GM18909 (cell line): ENCODE measurements around the gene ADAMTSL2.

ENCODE experiments used
- ATAC-seq: cut with Tn5 transposase; IDR thresholded peaks from one replicate; pipeline ENCODE4 v1.9.1; 2021; ENCODE audit warnings: mild to moderate bottlenecking; ENCODE audit not compliant: unreplicated experiment, poor library complexity

The ADAMTSL2 gene

DNA sequence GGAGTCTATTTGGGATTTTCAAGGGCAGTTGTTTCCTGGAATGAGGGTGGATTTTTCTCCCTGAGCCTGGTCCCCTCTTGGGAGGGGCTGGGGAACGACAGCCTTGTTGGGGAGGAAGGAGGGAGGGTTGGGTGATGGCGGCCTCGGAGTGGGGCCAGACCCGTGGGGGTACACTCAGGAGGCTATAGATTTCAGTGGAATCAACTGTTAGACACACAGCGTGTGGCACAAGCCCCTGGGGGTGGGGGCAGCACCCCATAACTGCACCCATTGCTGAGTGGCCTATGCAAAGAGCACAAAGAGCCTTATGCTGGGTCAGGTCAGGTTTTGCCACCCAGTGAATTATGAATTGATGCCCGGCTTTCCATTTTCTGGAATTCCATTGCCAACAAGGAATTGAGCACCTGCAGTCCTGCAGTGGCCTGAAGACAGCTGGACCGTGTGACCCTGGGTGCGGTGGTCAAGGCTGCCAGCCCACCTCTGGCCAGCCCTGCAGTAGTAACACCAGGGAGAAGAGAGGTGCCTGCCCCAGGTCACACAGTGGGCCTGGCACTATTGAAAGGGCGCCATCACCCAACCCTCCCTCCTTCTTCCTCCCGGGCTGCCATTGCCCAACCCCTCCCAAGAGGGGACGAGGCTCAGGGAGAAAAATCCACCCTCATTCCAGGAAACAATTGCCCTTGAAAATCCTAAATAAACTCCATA is 18.1 kb upstream of the ADAMTSL2 start:
- ATAC-seq: no peak

DNA sequence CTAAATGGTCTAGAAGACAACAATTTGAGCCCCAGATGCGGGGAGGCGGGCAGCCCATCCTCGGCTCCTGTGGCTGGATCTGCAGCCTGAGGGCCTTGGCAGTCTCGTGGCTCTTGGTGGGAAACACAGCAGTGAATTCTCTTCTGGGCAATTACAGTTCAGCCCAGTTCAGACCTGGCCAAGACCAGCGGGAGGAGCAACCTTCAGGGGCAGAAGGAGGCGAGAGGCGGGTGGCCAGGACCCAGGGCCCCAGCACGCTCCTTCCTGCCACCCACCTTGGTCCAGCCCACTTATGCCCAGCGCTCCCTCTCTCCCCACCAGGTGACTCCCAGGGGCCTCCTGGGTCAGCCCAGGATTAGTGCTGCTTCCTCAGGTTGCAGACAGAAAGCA is 17.5 kb upstream of the ADAMTSL2 start:
- no peak for ATAC-seq

DNA sequence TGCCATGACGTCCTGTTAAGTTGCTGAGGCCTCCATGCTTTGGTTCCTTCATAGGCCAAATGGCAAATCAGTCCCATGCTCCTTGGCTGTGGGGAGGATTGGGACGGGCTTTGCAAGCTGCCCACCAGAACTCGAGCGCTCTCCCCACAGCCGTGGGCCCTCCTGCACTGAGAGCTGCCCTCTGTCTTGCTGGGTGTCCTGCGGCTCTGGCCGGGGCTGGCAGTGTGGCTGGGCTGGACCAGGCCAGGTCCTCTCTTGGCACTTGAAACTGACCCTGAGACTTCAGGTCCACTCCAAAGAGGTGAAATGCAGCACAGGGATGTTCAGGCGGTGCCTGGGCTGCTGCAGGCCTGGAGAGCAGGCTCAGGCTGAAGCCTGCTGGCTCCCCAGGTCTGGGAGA is 16.8 kb upstream of the ADAMTSL2 start:
- no peak for ATAC-seq

DNA sequence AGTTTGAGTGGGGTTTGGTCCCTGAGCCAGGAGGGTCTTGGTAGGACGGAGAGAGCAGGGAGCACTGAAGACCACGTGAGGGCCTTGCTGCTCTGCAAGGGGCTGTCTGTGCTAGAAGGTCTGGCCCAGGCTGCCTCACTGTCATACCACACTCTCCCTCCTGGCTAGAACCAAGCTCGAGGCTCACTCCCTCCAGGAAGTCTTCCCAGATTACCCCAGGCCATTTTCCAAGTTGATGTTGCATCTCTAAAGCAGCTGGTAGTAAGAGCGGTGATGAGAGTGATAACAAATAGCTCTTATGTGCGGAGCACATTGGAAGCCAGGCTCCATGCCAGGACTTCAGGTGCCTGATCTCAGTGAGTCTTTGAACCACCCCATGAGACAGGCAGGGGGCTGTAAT is 16.3 kb upstream of the ADAMTSL2 start:
- no peak for ATAC-seq

DNA sequence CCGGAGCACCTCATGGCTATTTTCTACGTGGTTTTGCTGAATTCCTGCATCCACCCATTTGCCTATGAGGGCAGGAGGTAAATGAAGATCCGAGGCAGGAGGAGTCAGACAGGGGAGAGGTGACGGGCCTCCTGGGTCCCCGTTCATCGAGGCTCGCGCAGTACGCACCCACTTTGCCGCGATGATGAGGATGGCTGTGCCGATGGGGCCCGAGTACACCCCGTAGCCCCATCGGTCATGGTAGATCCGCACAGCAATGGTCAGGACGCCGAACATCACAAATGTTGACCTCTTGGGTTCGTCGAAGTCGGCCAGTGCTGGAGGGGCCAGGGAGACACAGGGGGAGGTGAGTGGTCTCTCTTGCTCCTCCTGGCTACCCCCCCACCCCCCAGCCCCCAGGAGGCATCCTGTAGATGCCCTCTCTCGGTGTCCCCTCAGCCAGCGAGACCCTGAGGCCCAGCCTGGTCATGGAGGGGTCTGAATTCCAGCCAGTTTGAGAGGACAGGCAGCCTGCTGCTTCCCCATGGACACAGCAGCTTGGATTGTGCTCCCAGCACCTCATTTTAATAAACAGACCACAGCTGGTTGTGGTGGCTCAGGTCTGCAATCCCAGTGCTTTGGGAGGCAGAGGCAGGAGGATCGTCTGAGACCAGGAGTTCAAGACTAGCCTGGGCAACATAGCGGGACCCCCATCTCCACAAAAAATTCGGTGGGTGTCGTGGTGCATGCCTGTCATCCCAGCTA is 15.6 kb upstream of the ADAMTSL2 start:
- ATAC-seq: no peak

DNA sequence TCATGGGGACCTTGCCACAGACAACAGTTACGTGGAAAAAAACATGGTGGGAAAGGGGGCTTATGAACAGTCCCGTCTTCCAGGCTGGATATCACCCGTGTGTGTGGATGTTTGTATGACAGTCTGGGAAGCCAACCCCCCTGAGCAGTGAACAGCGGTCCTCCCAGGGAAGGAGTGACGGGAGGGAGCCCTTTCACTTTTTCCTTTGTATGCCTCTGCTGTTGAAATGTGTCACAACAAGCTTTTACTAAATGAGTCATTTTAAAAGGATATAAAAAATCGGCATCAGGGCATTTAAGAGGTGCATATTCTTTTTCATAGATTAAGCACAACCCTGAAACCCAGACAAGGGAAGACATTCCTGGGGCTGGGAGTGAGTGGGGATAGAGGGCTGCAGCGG is 14.8 kb upstream of the ADAMTSL2 start:
- no peak for ATAC-seq

DNA sequence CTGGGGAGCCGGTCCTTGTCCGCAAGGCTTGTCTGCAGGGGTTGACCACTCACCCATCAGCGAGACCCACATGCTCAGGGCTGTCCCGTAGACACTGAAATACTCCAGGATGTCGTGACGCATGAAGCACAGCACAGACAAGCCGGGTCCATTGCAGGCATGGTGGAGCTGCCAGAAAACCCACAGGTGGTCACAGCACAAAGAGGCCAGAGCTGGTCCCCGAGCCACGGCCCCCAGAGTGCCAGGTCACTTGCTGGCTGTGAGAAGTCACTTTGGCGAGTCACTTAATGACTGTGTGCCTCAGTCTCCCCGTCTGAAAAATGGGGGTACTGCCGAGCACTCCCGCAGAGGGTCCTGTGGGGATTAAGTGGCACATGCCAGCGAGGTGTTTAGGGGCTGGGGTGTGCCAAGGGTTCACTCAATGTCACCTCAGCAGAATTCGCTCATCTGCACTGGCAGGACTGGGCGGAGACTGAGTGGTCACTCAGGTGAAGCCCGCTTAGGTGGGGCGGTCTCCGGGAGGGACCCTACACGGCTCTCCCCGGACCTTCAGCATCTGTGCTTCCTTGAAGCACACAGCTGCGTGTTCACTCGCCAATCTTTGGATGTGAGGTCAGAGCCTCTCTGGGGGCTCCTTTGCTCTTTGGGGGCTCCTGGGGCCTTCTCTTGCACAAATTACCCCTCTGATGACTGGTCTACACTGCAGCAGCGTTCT is 14.2 kb upstream of the ADAMTSL2 start:
- no peak for ATAC-seq

DNA sequence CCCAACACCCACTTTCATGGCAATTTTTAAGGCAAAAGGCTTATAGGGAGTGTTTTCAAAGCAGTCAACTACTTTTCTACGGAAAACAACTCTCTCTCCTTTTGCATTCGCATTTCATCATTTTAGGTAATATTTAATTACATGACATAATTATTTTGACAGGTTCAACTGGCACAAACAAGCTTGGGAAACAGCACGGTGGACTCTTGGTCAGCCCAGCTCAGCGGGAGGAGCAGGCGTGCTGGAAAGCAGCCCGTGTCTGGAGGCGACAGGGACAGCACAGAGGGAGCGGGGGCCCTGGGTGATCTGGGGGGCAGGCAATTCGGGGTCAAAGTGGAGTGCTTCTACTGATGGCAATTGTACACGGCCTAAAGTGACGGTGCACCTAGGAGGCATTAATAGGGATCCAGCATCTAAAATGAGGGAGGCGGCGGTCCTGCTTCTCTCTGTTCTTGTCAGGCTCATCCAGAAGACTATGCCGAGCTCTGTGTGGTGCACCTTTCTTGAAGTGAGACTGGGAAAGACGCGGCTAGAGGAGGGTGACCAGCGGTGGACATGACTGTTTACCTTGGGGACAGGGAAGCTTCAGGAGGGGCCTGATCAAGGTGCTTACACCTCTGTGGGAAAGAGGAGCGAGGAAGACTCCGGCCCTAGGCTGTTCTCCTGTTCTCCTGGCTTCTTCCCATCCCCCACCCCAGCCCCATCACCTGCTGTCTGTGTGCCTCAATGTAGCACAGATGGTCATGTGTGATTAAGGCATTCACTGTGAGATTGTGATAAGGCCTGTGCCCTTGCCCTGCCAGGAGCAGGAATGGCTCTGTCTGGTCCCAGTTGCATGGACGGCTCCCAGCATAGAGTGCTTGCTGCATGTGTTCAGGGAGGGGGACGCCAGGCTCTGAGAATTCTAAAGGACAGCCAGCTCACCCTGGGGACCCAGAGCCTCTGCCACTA is 13.1 kb upstream of the ADAMTSL2 start:
- no peak for ATAC-seq

DNA sequence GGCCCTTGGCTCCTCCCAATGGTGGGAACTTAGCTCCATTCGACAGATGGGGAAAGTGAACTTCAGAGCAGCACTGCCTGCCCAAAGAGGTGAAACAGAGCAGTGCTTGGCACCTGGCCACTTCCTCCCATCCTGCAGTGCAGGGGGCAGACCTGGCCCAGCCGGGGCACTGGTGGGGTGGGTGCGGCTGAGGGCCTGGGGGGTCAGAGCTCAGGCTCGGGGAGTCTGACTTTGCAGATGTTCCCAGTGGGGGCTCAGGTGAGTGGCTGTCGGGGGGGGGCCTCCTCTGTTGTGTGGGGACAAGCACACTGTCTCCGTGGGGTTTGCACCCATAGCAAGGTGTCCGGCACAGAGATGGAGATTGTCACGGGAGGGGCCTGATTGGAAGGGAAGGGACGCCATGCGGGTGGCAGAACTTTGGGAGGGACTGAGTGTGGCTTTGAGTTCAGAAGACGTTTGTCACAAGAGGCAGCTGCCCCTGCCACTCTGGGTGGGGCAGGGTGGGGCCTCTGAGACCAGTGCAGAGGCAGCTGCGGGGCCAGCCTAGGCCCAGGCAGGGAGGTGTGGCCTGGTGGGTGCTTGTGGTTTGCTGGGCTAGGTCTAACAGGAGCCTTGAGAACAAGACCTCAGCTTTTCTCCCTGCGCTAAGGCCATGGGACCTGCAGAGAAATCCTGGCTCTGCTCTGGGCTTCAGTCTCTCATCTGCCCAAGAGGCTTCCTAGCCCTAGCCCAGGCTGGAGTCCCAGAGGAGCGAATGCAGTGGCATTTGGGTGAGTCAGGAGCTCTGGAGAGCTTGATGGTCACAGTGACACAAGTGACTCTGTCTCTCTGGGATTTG is 12.2 kb upstream of the ADAMTSL2 start:
- ATAC-seq: no peak

DNA sequence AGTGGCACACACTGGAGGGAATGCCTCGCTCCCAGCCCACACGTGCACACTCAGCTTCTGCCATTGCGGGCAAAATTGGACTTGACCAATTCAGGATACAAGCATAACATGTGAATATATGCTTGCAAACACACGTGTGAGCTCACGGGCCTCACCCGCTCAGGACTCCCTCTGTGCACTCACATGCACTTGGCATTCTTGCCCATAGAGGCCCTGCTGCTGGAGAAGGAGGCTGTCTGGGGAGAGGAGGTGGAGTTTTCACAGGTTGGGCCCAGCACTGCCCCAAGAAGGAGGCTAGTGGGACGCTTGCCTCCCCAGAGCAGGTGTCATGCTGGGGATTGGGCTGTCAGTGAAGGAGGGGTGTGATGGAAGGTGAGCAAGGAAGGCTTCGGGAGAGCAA is 11.4 kb upstream of the ADAMTSL2 start:
- ATAC-seq: no peak

DNA sequence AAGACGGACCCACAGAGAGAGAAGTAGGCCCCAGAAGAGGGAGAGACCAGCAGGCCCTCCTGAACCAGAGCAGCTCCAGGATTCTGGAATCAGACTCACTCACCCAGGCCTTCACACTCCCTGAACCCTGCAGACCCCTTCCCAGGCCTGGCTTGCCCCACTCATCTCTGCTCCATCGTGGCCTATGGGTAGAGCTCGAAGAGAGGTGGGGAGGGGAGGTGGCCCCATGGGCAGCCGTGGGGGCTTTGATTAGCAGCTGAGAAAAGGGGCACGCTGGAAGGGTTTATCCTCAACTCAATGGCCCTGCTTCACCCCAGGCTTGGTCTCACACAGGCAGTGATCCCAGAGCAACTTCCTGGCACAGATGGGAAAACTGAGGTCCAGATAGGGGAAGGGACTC is 10.4 kb upstream of the ADAMTSL2 start:
- no peak for ATAC-seq

DNA sequence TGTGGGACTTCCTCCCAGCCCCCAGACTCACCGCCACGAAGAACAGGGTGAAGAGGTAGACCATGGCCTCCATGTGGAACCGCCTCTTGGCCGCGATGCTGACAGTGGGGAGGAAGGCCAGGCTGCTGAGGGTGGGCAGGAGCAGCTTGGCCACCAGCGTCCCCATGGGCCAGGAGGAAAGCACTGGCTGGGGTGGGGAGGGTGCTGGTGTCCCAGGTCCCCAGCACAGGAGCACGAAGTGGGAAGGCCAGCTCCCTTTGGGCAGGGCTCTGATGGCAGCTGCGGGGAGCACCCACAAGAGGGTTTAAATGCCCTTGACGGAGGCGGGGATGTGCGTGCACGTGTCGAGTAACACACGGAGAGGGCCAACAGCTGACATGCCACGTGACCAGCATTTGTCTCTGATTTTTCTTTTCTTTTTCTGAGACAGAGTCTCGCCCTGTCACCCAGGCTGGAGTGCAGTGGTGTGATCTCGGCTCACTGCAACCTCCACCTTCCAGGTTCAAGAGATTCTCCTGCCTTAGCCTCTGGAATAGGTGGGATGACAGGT is 9.8 kb upstream of the ADAMTSL2 start, which contains the start of gene MYMK:
TSS of gene MYMK (minus strand) at position 281 of the 550 bp plus-strand sequence. CDS start at position 166, 115 bp downstream.
- ATAC-seq: no peak

DNA sequence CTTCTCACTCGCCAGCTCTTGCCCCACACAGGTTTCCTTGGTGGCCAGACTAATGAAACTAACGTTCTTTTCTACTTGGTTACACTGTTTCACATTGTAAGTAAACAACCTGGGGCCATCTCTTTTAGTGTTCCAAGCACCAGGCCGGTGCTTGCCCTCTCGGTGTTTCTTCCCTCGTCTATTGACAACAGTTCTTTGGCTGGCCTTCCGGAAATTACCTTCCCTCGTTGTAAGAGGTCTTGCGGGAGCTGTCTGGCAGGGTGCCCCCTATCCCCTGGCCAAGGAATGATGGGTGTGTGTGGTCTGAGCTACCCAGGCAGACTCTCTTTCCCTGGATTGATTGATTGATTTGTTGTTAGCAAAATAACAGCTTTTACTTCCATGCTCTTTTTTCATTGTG is 8.8 kb upstream of the ADAMTSL2 start:
- no peak for ATAC-seq

DNA sequence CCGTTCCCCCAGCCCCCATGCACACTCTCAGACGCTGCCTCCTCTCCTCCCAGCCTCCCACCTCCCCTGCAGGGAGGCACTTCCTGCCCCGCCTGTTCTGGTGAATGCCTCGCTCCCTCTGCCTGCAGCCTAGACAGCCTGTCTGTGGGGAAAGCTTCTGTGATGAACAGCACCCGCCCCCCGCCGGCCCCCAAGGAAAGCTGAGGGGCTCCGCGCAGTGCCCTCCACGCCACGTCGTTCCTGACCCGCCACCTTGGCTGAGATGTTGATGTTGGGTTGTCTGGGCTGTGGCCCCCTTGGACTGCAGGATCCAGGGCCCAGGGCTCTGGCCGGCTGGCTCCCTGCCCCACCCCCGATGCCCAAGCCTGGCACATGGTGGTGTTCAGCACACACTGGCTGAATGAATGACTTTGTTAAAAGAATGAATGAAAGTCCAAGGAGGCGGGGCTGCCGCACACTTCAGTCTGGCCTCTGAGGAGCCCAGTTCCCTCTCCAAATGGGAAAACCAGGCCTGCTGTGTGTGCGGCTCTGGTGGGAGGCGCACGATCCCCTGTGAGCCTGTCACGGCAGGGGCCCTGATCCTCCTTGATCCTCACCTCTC is 7.7 kb upstream of the ADAMTSL2 start:
- ATAC-seq: no peak

DNA sequence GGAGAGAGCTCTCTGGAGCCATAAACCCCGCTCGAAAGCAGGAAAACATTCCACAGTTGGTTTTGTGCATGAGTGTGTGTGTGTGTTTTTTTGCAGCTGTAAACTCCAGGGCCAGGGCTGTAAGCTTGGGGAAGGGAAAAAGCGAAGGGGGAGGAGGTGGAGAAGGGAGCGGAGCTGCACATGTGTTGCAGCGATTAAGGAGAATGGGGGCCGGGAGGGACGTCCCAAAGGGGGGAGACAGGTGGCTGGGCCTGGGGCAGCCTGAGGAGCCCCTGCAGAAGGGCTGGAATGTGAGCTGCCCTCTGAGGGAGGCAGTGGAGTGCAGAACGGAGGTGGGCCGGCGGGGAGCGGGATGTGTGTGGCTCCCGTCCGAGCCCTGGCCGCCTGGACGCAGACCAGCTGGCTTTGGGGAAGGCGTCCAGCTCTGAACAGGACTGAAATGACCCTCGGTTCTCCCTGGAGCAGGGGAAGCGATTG is 7.0 kb upstream of the ADAMTSL2 start:
- no peak for ATAC-seq

DNA sequence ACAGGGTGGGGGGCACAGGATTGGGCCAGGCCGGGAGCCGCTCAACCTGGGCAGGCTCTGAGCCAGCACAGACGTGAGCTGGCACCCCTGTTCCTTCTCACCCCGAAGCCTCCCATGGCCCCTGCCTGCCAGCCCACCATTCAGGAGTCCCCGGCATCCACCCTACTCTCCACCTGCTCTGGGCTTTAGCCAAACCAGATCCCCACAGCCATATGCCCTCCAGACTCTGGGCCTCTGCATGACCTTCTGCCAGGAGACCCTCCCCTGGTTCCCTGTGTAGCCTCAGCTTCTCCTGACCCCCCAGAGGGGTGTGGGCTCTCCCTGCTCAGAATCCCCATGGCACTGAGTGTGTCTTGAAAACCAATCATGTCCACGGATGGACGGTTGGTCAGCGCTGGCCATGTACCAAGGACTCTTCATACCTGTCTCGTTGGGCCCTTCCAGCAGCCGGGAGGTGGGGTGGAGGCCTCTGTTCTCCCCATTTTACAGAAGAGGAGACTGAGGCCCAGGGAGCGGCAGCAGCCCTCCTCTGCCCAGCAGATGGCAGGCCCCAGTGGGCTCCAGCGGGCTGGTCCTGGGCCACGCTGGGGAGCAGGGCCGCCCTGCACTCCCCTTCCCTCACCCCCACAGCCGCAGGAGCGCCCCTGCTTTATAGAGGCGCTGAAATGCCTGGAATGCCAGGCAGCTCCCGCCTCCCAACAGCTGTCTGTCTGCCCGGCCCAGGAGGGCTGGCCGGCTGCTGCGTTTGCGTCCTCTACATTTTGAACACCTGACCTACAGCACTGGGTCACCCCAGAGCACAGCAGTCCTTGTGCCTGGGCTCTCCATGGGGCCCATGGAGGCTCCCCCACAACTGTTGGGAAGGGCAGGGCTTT is 6.3 kb upstream of the ADAMTSL2 start:
- no peak for ATAC-seq

DNA sequence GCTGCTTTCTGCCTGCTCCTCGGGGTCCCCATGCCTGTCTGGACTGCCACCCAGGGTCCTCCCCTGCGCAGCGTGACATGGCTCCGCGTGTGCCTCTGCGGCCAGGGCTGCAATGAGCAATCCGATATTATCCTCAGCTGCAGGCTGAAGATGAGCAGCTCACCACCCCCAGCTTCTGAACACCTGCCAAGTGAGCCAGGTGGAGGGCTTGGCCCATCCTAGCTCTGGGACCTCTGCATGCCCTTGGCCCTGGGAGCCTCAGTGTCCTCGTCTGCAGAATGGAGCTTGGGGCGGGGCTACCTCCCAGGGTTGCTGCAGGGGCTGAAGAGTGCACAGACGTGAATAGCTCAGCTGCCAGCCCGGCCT is 5.6 kb upstream of the ADAMTSL2 start:
- no peak for ATAC-seq

DNA sequence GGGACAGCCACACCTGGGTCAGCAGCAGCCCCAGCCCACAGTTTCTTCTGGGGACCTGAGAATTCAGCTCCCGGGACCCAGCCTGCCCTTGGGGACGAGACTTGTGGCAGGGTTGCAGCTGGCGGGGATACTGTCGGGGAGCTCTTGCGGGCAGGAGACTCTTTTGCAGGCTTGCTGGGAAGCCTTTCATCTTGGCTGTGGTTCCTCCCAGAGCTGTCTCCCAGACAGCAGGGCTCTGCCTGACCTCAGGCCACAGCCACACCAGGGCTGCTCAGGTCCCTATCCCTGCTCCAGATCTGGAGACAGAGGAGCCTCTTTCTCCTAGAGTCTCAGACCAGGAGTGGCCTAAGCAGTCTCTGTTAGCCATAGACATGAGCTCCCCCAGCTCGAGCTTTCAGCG is 5.0 kb upstream of the ADAMTSL2 start:
- ATAC-seq: no peak
